IMR-90 (cell line): Measurements from ENCODE around the gene PRKD1. TPM values are rescaled to one million over a fixed set of nuclear protein-coding genes. Genes with fewer than 3 reads are reported as not detected.

ENCODE experiments used
- ATAC-seq: fragments of 200-7000 bp; cut with Tn5 transposase; 2 replicates; pipeline ENCODE4 v1.9.1; 2020; ENCODE audit warnings: low read depth, mild to moderate bottlenecking, moderate library complexity
- BruUV-seq: library from RNA; stranded (reverse); fragments of 400-500 nt; replicated peaks from 2 replicates; lab custom pipeline; 2021; lab: Mats Ljungman, UMichigan
- CTCF ChIA-PET: fragments of 300-600 bp; formaldehyde crosslinking; extraction: SDS; loops from one replicate; lab custom pipeline; 2021; ENCODE audit warnings: antibody characterized with exemption; lab: Yijun Ruan, JAX
- POLR2A ChIA-PET: fragments of 300-600 bp; sonication (Branson Sonifier 250); formaldehyde crosslinking; loops from one replicate; lab custom pipeline; 2022; ENCODE audit warnings: antibody characterized with exemption; ENCODE audit not compliant: unreplicated experiment; lab: Charles Lee
- DNase-seq: peaks from one replicate; pipeline ENCODE4 v3.0.0; 2013
- H2AFZ ChIP-seq: replicated peaks from 2 replicates; pipeline ENCODE3; 2013; ENCODE audit warnings: low read length, mild to moderate bottlenecking; ENCODE audit not compliant: poor library complexity
- H2AK5ac ChIP-seq: 2 replicates; pipeline ENCODE4 v1.6.1; 2013; ENCODE audit warnings: low read depth, low read length, inconsistent platforms
- H2AK9ac ChIP-seq: replicated peaks from 2 replicates; pipeline ENCODE3; 2013; ENCODE audit warnings: mild to moderate bottlenecking, low read depth, low read length, moderate library complexity; ENCODE audit not compliant: poor library complexity
- H2BK120ac ChIP-seq: 2 replicates; pipeline ENCODE4 v1.6.1; 2013; ENCODE audit warnings: low read depth, low read length, inconsistent platforms
- H2BK15ac ChIP-seq: 3 replicates; pipeline ENCODE4 v1.6.1; 2013; ENCODE audit warnings: low read depth, low read length, inconsistent platforms
- H2BK20ac ChIP-seq: 2 replicates; pipeline ENCODE4 v1.6.1; 2013; ENCODE audit warnings: low read depth, mild to moderate bottlenecking, inconsistent platforms, low read length, moderate library complexity
- H2BK5ac ChIP-seq: 2 replicates; pipeline ENCODE4 v1.6.1; 2013; ENCODE audit warnings: mild to moderate bottlenecking, low read depth, low read length, inconsistent platforms; ENCODE audit not compliant: poor library complexity, severe bottlenecking
- H3K14ac ChIP-seq: replicated peaks from 2 replicates; pipeline ENCODE4 v1.6.1; 2013; ENCODE audit warnings: low read depth, low read length, inconsistent platforms
- H3K18ac ChIP-seq: 2 replicates; pipeline ENCODE4 v1.6.1; 2013; ENCODE audit warnings: low read depth, low read length, control low read depth
- H3K23ac ChIP-seq: 2 replicates; pipeline ENCODE4 v1.6.1; 2013; ENCODE audit warnings: low read depth, low read length, inconsistent platforms
- H3K27ac ChIP-seq: 2 replicates; pipeline ENCODE4 v1.5.1; 2013; ENCODE audit warnings: mild to moderate bottlenecking, control low read depth, low read length; ENCODE audit not compliant: insufficient read depth
- H3K27me3 ChIP-seq: 2 replicates; pipeline ENCODE4 v1.6.1; 2013; ENCODE audit warnings: low read length; ENCODE audit not compliant: control insufficient read depth, insufficient read depth
- H3K36me3 ChIP-seq: 2 replicates; pipeline ENCODE4 v1.6.1; 2013; ENCODE audit warnings: low read length, mixed read lengths; ENCODE audit not compliant: control insufficient read depth, insufficient read depth
- H3K4ac ChIP-seq: 2 replicates; pipeline ENCODE4 v1.6.1; 2013; ENCODE audit warnings: low read depth, low read length, inconsistent platforms
- H3K4me1 ChIP-seq: 2 replicates; pipeline ENCODE4 v1.6.1; 2013; ENCODE audit warnings: low read length, mixed read lengths; ENCODE audit not compliant: control insufficient read depth, insufficient read depth
- H3K4me2 ChIP-seq: 2 replicates; pipeline ENCODE4 v1.6.1; 2013; ENCODE audit warnings: low read depth, mild to moderate bottlenecking, control low read depth, low read length, moderate library complexity
- H3K4me3 ChIP-seq: 2 replicates; pipeline ENCODE4 v1.5.1; 2013; ENCODE audit warnings: low read depth, mild to moderate bottlenecking, control low read depth, low read length, moderate library complexity; ENCODE audit not compliant: insufficient read depth
- H3K56ac ChIP-seq: 2 replicates; pipeline ENCODE4 v1.6.1; 2013; ENCODE audit warnings: low read length, inconsistent platforms; ENCODE audit not compliant: insufficient read depth; ENCODE audit errors: extremely low read depth
- H3K79me1 ChIP-seq, 2 experiments: 2 replicates each; pipeline ENCODE4 v1.6.1; 2013; ENCODE audit warnings: low read length in 2 of 2, inconsistent platforms in 1 of 2, low read depth in 1 of 2
- H3K9ac ChIP-seq: 2 replicates; pipeline ENCODE4 v1.6.1; 2013; ENCODE audit warnings: low read depth, low read length, control low read depth
- H3K9me1 ChIP-seq: 2 replicates; pipeline ENCODE4 v1.6.1; 2013; ENCODE audit warnings: low read length, inconsistent platforms; ENCODE audit not compliant: insufficient read depth
- H3K9me3 ChIP-seq: 2 replicates; pipeline ENCODE4 v1.6.1; 2013; ENCODE audit warnings: low read length; ENCODE audit not compliant: control insufficient read depth, insufficient read depth
- H4K20me1 ChIP-seq: 2 replicates; pipeline ENCODE4 v1.6.1; 2013; ENCODE audit warnings: low read length, inconsistent platforms; ENCODE audit not compliant: insufficient read depth
- H4K5ac ChIP-seq: 2 replicates; pipeline ENCODE4 v1.6.1; 2013; ENCODE audit warnings: mild to moderate bottlenecking, low read depth, low read length, control low read depth
- H4K8ac ChIP-seq, 2 experiments: 2 replicates each; pipeline ENCODE4 v1.6.1; 2013; ENCODE audit warnings: low read depth in 2 of 2, low read length in 2 of 2, control low read depth in 1 of 2, inconsistent platforms in 1 of 2
- H4K91ac ChIP-seq: 2 replicates; pipeline ENCODE4 v1.6.1; 2013; ENCODE audit warnings: low read depth, low read length, inconsistent platforms; ENCODE audit not compliant: insufficient read depth
- CEBPB ChIP-seq: IDR thresholded peaks from 2 replicates; pipeline ENCODE4 v1.6.1; 2012; ENCODE audit warnings: low read depth, low read length, improper control_type of control experiment
- CHD1 ChIP-seq: IDR thresholded peaks from 2 replicates; pipeline ENCODE4 v1.6.1; 2012; ENCODE audit warnings: low read depth, low read length, improper control_type of control experiment
- CTCF ChIP-seq: conservative IDR thresholded peaks from 2 replicates; pipeline ENCODE4 v1.5.1; 2012; ENCODE audit warnings: mild to moderate bottlenecking, low read depth, low read length, improper control_type of control experiment
- ELK1 ChIP-seq: fragments of 150-350 bp; IDR thresholded peaks from 2 replicates; pipeline ENCODE4 v1.6.1; 2016; ENCODE audit warnings: low read depth, mild to moderate bottlenecking, low read length, moderate library complexity, borderline replicate concordance
- FOS ChIP-seq: fragments of 150-350 bp; IDR thresholded peaks from 2 replicates; pipeline ENCODE4 v1.6.1; 2016; ENCODE audit warnings: low read depth, low read length
- NFE2L2 ChIP-seq: fragments of 150-350 bp; IDR thresholded peaks from 2 replicates; pipeline ENCODE4 v1.6.1; 2016; ENCODE audit warnings: low read depth, mild to moderate bottlenecking, low read length
- POLR2A ChIP-seq: IDR thresholded peaks from 2 replicates; pipeline ENCODE4 v1.6.1; 2012; ENCODE audit warnings: mild to moderate bottlenecking, low read depth, low read length
- RAD21 ChIP-seq: IDR thresholded peaks from 2 replicates; pipeline ENCODE4 v1.6.1; 2012; ENCODE audit warnings: low read length, improper control_type of control experiment
- RFX5 ChIP-seq: IDR thresholded peaks from 2 replicates; pipeline ENCODE4 v1.8.0; 2012; ENCODE audit warnings: low read depth, mild to moderate bottlenecking, low read length, moderate library complexity
- SMC3 ChIP-seq: fragments of 150-350 bp; IDR thresholded peaks from 2 replicates; pipeline ENCODE4 v1.6.1; 2016; ENCODE audit warnings: low read depth, mild to moderate bottlenecking, antibody characterized with exemption, low read length, moderate library complexity
- WGBS, 2 experiments: methylation state at CpG; one replicate each; pipeline versions ENCODE4 v1.1.5 to v1.1.7; 2013; ENCODE audit warnings: missing lambda C conversion rate in 2 of 2; ENCODE audit not compliant: insufficient read length in 1 of 2; ENCODE audit errors: extremely low coverage in 2 of 2; 5-methylcytosine and 5-hydroxymethylcytosine counted together
- dilution Hi-C: fragments of 300-500 bp; cut with HindIII; formaldehyde crosslinking; loops from one replicate; pipeline ENCODE4 v1.14.3; 2018; ENCODE audit warnings: low sequenced_read_pairs; ENCODE audit not compliant: unreplicated experiment
- in situ Hi-C: fragments of 300-500 bp; cut with MboI; formaldehyde crosslinking; loops from 3 replicates; pipeline ENCODE4 v1.14.3; 2019; ENCODE audit warnings: low sequenced_read_pairs, inconsistent platforms, mixed read lengths
- intact Hi-C: fragments of 100-400 bp; cut with micrococcal nuclease; formaldehyde crosslinking; loops from 2 replicates; pipeline ENCODE4 v1.10.0; 2022
- polyA plus RNA-seq, 3 experiments: library from polyadenylated mRNA; depleted of rRNA; stranded (reverse); fragments of >200 nt; gene quantifications; 2 replicates each; pipeline ENCODE4 v1.2.3, GENCODE V29; 2012; ENCODE audit warnings: low replicate concordance in 1 of 3
- total RNA-seq: library from RNA; depleted of rRNA; stranded (reverse); fragments of >200 nt; gene quantifications from 2 replicates; pipeline ENCODE4 v1.2.3, GENCODE V29; 2012

The PRKD1 gene
- total and polyA plus RNA-seq, 2 of the 4 experiments (the other 2 are of a cell fraction) = 12.9 to 14.2 TPM

- no peak overlapping the region for H2BK5ac ChIP-seq
- TF ChIP-seq RAD21 = no peak
- TF ChIP-seq ELK1 = no peak
- no peak for TF ChIP-seq NFE2L2
- no peak for TF ChIP-seq SMC3
- TF ChIP-seq CTCF = no peak
- TF ChIP-seq POLR2A = no peak
- no peak for TF ChIP-seq FOS
- no peak for TF ChIP-seq CEBPB
- no peak for TF ChIP-seq CHD1
- no peak for TF ChIP-seq RFX5
- no peak overlapping the region for H4K91ac ChIP-seq
- peaks cover 3% of the 10 kb centered on the region; the same call in 1 of the 2 replicates for H4K20me1 ChIP-seq
- no peak overlapping the region for H2BK20ac ChIP-seq
- BruUV-seq = no TSS peak
- H2BK120ac ChIP-seq = no peak overlapping the region
- no peak overlapping the region for H3K18ac ChIP-seq
- intact Hi-C loops (no loop called here), in situ Hi-C loops (no loop called here), dilution Hi-C loops (no loop called here)
- H4K5ac ChIP-seq = no peak overlapping the region
- no peak overlapping the region for H3K14ac ChIP-seq
- no peak overlapping the region for H3K9ac ChIP-seq
- no peak overlapping the region for H2AK9ac ChIP-seq
- no peak overlapping the region for H2BK15ac ChIP-seq
- CTCF ChIA-PET = no interaction called here
- H2AFZ ChIP-seq = no peak overlapping the region
- WGBS, 2 experiments = no CpG with 5 or more reads among the region's 1 CpG
- H4K8ac ChIP-seq = no peak overlapping the region
- H3K36me3 ChIP-seq = no peaks in the 10 kb centered on the region
- no peak overlapping the region for H3K4me3 ChIP-seq
- ATAC-seq (no peak), DNase-seq (no peak)
- peaks cover 8% of the 10 kb centered on the region for H3K4me1 ChIP-seq
- H2AK5ac ChIP-seq = no peak overlapping the region
- POLR2A ChIA-PET = no interaction called here
- H3K27ac ChIP-seq = no peak overlapping the region
- H3K79me1 ChIP-seq = peaks cover 23 to 27% of the 10 kb centered on the region in 2 experiments
- H3K27me3 ChIP-seq = no peaks in the 10 kb centered on the region
- no peaks in the 10 kb centered on the region for H3K9me3 ChIP-seq
- no peak overlapping the region for H3K23ac ChIP-seq
- no peak overlapping the region for H3K4me2 ChIP-seq
- H3K56ac ChIP-seq = no peak overlapping the region
- no peak overlapping the region for H3K4ac ChIP-seq
- peaks cover 11% of the 10 kb centered on the region for H3K9me1 ChIP-seq
These were observed 173.5 kb downstream of the PRKD1 start for GRCh38 chr14:29754134-29754533.
